Prostate gland (tissue), 2 donors: Measurements from ENCODE around the gene FLT4.

Experiments used
- POLR2A ChIP-seq: fragments of 450-650 bp; IDR thresholded peaks from one replicate; pipeline ENCODE4 v1.6.1; 2016; ENCODE audit warnings: antibody characterized with exemption, mild to moderate bottlenecking
- TF ChIP-seq, protein P1 (sequence below), 4 experiments: fragments of 200-600 bp in 2 of 4; fragments of 450-650 bp in 2 of 4; sonication (generic) in 2 of 4; IDR thresholded peaks; 1 replicate in 3 of 4; 2 replicates in 1 of 4; pipeline ENCODE4 v1.5.1; 2016 to 2019; ENCODE audit warnings: antibody characterized with exemption in 4 of 4, mild to moderate bottlenecking in 2 of 4, moderate library complexity in 2 of 4

- TF ChIP-seq, protein P1, sequence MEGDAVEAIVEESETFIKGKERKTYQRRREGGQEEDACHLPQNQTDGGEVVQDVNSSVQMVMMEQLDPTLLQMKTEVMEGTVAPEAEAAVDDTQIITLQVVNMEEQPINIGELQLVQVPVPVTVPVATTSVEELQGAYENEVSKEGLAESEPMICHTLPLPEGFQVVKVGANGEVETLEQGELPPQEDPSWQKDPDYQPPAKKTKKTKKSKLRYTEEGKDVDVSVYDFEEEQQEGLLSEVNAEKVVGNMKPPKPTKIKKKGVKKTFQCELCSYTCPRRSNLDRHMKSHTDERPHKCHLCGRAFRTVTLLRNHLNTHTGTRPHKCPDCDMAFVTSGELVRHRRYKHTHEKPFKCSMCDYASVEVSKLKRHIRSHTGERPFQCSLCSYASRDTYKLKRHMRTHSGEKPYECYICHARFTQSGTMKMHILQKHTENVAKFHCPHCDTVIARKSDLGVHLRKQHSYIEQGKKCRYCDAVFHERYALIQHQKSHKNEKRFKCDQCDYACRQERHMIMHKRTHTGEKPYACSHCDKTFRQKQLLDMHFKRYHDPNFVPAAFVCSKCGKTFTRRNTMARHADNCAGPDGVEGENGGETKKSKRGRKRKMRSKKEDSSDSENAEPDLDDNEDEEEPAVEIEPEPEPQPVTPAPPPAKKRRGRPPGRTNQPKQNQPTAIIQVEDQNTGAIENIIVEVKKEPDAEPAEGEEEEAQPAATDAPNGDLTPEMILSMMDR (IDR thresholded peaks at IDR 0.05), result no peak
- TF ChIP-seq POLR2A, result no peak
Measured at GRCh38 chr5:180665682-180666404, 16.4 kb upstream of the FLT4 start.
